Measurements from ENCODE around the gene MPV17.
"Not testable (repeated sequence)": the region's sequence is repeated elsewhere in the genome, so short reads cannot be mapped to it uniquely, and the experiment has no call there.

MPV17 gene

DNA sequence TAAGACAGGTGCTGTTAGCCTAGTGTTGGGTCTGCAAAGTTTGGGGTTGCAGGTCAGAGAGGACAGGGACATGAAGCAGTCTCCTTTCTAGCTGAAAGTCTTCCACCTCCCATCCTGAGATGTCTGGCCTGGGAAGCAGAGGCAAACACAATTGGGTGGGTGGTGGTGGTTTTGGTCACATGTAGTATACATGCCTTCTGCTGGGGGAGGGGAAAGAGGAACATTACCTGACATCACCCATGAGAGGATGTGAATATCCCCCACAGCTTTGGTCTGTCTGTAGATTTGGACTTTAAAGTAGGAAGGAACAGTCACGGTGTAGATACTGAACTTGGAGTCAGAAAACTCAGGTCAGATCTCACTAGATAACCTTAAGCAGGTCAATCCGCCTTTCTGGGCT lies 52.2 kb downstream of the MPV17 start:
- TF ChIP-seq, protein P1, sequence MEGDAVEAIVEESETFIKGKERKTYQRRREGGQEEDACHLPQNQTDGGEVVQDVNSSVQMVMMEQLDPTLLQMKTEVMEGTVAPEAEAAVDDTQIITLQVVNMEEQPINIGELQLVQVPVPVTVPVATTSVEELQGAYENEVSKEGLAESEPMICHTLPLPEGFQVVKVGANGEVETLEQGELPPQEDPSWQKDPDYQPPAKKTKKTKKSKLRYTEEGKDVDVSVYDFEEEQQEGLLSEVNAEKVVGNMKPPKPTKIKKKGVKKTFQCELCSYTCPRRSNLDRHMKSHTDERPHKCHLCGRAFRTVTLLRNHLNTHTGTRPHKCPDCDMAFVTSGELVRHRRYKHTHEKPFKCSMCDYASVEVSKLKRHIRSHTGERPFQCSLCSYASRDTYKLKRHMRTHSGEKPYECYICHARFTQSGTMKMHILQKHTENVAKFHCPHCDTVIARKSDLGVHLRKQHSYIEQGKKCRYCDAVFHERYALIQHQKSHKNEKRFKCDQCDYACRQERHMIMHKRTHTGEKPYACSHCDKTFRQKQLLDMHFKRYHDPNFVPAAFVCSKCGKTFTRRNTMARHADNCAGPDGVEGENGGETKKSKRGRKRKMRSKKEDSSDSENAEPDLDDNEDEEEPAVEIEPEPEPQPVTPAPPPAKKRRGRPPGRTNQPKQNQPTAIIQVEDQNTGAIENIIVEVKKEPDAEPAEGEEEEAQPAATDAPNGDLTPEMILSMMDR (IDR thresholded peaks at IDR 0.05; ENCODE audit: poor library complexity, severe bottlenecking) = no peak
- no peak for ATAC-seq (ENCODE audit: low read depth)

DNA sequence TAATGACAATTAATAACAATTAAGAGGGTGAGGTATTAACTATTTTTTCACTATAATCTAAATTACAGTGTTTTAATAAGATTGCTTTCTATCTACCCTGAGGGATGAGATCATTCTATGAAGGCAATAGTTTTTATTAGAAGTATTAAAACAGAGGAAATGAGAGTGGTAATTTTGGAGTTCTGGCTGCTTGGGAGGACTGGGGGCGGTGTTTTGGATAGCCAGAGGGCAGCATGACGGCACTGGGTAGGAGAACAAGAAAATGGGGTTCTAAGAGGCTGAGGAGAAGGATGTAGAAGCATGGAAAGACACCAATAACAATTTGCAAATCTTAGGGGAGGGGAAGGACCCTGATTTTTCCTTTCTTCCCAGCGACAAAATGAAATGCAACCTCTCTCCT lies 52.8 kb downstream of the MPV17 start:
- Histone ChIP-seq H3K27ac (ENCODE audit: poor library complexity, severe bottlenecking) (no peak overlapping the region), H3K27me3 (ENCODE audit: insufficient read depth, poor library complexity, severe bottlenecking) (peaks cover 15% of the 10 kb centered on the region), H3K4me3 (ENCODE audit: severe bottlenecking) (no peak overlapping the region), H3K4me1 (ENCODE audit: insufficient read depth, poor library complexity, severe bottlenecking) (no peaks in the 10 kb centered on the region), H3K36me3 (ENCODE audit: low read depth) (no peaks in the 10 kb centered on the region), H3K9me3 (ENCODE audit: severe bottlenecking) (no peaks in the 10 kb centered on the region)
- ATAC-seq (ENCODE audit: low read depth) (no peak), DNase-seq (ENCODE audit: low spot score) (no peak)
- TF ChIP-seq, protein P1 (IDR thresholded peaks at IDR 0.05; ENCODE audit: poor library complexity, severe bottlenecking) = no peak

More for the DNA sequence above, 52.2 kb downstream of the MPV17 start:
- H3K36me3 ChIP-seq (ENCODE audit: low read depth) = no peaks in the 10 kb centered on the region
- peaks cover 10% of the 10 kb centered on the region for H3K27me3 ChIP-seq (ENCODE audit: insufficient read depth, poor library complexity, severe bottlenecking)
- H3K9me3 ChIP-seq (ENCODE audit: severe bottlenecking) = no peaks in the 10 kb centered on the region
- no peak overlapping the region for H3K4me3 ChIP-seq (ENCODE audit: severe bottlenecking)
- no peaks in the 10 kb centered on the region for H3K4me1 ChIP-seq (ENCODE audit: insufficient read depth, poor library complexity, severe bottlenecking)
- DNase-seq (ENCODE audit: low spot score) = no peak
- H3K27ac ChIP-seq (ENCODE audit: poor library complexity, severe bottlenecking) = no peak overlapping the region

DNA sequence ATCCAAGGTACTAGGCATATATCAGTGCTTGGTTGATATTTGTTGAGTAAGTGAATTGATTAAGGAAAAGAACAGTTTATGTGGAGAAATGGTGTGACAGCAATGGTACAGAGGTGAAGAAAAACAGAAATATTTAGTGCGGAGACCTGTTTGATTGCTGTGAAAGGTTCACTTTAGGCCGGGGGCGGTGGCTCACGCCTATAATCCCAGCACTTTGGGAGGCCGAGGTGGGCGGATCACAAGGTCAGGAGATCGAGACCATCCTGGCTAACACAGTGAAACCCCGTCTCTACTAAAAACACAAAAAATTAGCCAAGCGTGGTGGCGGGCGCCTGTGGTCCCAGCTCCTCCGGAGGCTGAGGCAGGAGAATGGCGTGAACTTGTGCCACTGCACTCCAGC lies 54.6 kb downstream of the MPV17 start:
- not testable (repeated sequence) for H3K4me3 ChIP-seq (ENCODE audit: severe bottlenecking); H3K36me3 ChIP-seq (ENCODE audit: low read depth); H3K9me3 ChIP-seq (ENCODE audit: severe bottlenecking); H3K27ac ChIP-seq (ENCODE audit: poor library complexity, severe bottlenecking); DNase-seq (ENCODE audit: low spot score); H3K4me1 ChIP-seq (ENCODE audit: insufficient read depth, poor library complexity, severe bottlenecking); ATAC-seq (ENCODE audit: low read depth)
- H3K27me3 ChIP-seq (ENCODE audit: insufficient read depth, poor library complexity, severe bottlenecking) = peaks cover 34% of the 10 kb centered on the region

DNA sequence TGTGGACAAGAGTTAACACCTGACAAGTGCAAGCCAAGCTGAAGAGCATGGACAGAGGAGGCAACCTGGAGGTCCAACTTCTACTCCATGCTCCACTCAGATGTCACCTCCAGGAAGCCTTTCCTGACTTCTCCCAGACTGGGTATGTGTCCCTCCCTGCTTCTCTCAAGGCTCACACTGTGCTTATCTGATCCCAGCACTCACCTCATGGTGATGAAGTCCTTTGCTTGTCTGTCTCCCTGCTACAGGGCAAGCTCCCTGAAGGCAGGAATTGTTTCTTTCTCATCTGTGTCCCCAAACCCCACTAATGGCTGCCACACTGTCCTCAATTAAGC lies 57.4 kb downstream of the MPV17 start:
- H3K4me1 ChIP-seq (ENCODE audit: insufficient read depth, poor library complexity, severe bottlenecking) = no peaks in the 10 kb centered on the region
- peaks cover 60% of the 10 kb centered on the region for H3K27me3 ChIP-seq (ENCODE audit: insufficient read depth, poor library complexity, severe bottlenecking)
- DNase-seq (ENCODE audit: low spot score) (no peak), ATAC-seq (ENCODE audit: low read depth) (no peak)
- H3K27ac ChIP-seq (ENCODE audit: poor library complexity, severe bottlenecking) = no peak overlapping the region
- no peak overlapping the region for H3K4me3 ChIP-seq (ENCODE audit: severe bottlenecking)
- H3K9me3 ChIP-seq (ENCODE audit: severe bottlenecking) = no peaks in the 10 kb centered on the region
- H3K36me3 ChIP-seq (ENCODE audit: low read depth) = no peaks in the 10 kb centered on the region
- TF ChIP-seq, protein P1 (IDR thresholded peaks at IDR 0.05; ENCODE audit: poor library complexity, severe bottlenecking) = no peak

DNA sequence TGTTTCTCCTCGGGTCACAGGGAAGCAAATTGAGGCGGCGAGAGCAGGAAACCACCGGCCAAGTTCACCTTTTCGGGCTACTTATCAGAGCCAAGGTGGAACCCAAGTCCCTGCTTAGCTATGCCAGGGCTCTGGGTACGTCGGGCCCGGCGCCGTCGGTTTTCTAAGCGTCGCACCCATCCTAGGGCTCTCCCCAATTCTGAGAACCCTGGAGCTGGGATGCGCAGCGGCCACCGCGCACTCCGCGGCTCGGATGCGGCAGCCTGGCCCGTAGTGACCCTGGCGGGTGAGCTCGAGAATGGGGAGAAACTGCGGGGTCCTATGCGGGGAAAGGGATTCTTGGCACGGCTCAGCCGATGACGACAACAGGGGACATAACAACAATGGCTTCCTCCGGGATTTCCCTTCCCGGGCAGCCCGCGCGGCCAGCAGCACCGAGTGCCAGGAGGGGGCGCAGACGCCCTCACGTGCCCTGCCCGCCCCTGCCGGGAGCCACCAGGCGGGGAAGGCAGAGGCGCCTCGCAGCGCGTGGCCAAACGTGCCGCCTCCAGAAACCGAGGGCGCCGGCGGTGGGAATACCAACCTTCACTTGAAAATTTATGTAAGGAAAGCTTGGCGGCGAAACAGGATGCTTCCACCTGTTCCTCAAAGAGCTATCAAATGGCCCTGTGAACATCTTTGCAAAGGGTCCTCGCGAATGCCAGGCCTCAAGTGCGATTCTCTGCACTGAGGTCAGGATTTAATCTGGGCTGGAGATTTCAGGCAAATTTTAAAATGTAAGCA lies 58.0 kb downstream of the MPV17 start:
- H3K27ac ChIP-seq (ENCODE audit: poor library complexity, severe bottlenecking) = no peak overlapping the region
- H3K4me3 ChIP-seq (ENCODE audit: severe bottlenecking) = peak overlapping the region; percentile 12

More for the DNA sequence above, 58.0 kb downstream of the MPV17 start:
- no peaks in the 10 kb centered on the region for H3K9me3 ChIP-seq (ENCODE audit: severe bottlenecking)
- no peaks in the 10 kb centered on the region for H3K4me1 ChIP-seq (ENCODE audit: insufficient read depth, poor library complexity, severe bottlenecking)
- DNase-seq (ENCODE audit: low spot score) (no peak), ATAC-seq (ENCODE audit: low read depth) (peak; percentile 50)
- TF ChIP-seq, protein P1 (IDR thresholded peaks at IDR 0.05; ENCODE audit: poor library complexity, severe bottlenecking) = peak; percentile 67
- H3K27me3 ChIP-seq (ENCODE audit: insufficient read depth, poor library complexity, severe bottlenecking) = peaks cover 65% of the 10 kb centered on the region
- no peaks in the 10 kb centered on the region for H3K36me3 ChIP-seq (ENCODE audit: low read depth)
